ENCODE data around the gene HMGN5.

- TF ChIP-seq EZH2phosphoT487 (IDR thresholded peaks at IDR 0.05; ENCODE audit: borderline replicate concordance, low read depth, low read length) (no peak), CTCF (conservative IDR thresholded peaks at IDR 0.05; ENCODE audit: low read length) (no peak)
These were observed 81.3 kb downstream of the HMGN5 start for GRCh38 chrX:81120258-81120935.

Data from OCI-LY7 (cell line).